HG03432 (cell line): ENCODE data around the gene PGAP3.
"Not testable (repeated sequence)": the region's sequence is repeated elsewhere in the genome, so short reads cannot be mapped to it uniquely, and the experiment has no call there.

Source experiments
- ATAC-seq: cut with Tn5 transposase; IDR thresholded peaks from one replicate; pipeline ENCODE4 v1.9.1; 2021; ENCODE audit warnings: mild to moderate bottlenecking, moderate library complexity; ENCODE audit not compliant: unreplicated experiment

PGAP3 gene

DNA sequence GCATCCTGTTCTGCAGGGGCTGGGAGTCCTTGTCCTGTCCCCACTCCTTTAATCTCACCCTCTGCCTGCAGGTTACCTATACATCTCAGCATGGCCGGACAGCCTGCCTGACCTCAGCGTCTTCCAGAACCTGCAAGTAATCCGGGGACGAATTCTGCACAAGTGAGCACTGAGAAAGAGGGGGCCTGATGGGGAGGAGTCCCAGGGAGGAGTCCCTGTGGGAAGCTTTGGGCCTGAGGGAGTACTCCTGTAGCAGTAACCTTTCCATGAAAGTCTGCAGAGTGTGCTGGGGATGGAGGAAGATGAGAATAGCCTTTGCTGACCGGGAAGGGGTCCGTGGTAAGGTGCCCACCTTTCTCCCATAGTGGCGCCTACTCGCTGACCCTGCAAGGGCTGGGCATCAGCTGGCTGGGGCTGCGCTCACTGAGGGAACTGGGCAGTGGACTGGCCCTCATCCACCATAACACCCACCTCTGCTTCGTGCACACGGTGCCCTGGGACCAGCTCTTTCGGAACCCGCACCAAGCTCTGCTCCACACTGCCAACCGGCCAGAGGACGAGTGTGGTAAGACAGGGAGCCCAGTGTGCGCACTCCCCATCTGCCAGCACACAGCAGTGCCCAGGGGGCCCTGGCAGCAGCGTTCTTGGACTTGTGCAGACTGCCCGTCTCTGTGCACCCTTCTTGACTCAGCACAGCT, 27.7 kb upstream of the PGAP3 start:
- ATAC-seq: no peak

DNA sequence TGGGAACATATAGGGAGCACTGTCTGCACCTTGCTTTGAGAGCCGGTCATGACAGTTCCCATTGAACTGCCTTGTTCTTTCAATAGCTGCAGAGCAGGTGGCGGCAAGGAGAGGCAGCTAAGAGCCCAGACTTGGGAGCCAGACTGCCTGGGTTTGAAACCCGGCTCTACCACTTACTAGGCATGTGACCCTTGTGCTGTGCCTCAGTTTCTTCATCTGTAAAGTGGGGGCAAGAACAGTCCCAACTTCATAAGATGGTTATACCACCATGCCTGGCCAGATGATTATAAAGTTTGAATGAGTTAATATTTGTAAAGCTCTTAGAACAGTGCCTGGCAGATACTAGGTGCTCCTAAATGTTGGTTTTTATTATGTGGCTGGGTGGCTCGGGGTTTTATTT, 26.4 kb upstream of the PGAP3 start:
- ATAC-seq: no peak

DNA sequence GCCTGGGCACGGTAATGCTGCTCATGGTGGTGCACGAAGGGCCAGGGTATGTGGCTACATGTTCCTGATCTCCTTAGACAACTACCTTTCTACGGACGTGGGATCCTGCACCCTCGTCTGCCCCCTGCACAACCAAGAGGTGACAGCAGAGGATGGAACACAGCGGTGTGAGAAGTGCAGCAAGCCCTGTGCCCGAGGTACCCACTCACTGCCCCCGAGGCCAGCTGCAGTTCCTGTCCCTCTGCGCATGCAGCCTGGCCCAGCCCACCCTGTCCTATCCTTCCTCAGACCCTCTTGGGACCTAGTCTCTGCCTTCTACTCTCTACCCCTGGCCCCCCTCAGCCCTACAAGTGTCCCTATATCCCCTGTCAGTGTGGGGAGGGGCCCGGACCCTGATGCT, 24.0 kb upstream of the PGAP3 start:
- no peak for ATAC-seq

DNA sequence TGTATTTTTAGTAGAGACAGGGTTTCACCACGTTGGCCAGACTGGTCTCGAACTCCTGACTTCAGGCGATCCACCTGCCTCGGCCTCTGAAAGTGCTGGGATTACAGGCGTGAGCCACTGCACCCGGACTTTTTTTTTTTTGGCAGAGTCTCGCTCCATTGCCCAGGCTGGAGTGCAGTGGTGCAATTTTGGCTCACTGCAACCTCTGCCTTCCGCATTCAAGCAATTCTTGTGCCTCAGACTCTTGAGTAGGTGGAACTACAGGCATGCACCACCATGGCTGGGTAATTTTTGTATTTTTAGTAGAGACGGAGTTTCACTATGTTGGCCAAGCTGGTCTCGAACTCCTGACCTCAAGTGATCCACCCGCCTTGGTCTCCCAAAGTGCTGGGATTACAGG, 23.2 kb upstream of the PGAP3 start:
- not testable (repeated sequence) for ATAC-seq

DNA sequence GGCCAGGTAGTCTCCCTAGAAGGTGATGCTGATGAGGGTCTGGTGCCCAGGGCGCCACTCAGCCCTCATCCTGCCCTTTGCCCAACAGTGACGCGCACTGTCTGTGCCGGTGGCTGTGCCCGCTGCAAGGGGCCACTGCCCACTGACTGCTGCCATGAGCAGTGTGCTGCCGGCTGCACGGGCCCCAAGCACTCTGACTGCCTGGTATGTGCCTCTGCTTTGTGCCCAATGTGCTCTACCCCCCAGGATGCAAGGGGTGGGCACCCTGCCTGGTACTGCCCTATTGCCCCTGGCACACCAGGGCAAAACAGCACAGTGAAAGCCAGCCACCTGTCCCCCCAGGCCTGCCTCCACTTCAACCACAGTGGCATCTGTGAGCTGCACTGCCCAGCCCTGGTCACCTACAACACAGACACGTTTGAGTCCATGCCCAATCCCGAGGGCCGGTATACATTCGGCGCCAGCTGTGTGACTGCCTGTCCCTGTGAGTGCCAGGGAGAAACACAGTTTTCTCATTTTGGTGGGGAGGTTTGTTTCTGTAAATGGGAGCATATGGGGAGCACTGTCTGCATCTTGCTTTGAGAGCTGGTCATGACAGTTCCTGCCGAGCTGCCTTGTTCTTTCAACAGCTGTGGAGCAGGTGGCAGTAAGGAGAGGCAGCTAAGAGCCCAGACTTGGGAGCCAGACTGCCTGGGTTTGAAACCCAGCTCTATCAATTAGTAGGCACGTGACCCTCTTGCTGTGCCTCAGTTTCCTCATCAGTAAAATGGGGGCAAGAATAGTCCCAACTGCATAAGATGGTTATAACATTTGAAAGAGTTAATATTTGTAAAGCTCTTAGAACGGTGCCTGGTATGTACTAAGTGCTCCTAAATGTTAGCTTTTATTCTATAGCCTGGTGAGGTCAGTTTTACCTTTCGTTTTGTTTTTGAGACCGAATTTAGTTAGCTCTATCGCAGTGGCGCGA, 22.4 kb upstream of the PGAP3 start:
- no peak for ATAC-seq

DNA sequence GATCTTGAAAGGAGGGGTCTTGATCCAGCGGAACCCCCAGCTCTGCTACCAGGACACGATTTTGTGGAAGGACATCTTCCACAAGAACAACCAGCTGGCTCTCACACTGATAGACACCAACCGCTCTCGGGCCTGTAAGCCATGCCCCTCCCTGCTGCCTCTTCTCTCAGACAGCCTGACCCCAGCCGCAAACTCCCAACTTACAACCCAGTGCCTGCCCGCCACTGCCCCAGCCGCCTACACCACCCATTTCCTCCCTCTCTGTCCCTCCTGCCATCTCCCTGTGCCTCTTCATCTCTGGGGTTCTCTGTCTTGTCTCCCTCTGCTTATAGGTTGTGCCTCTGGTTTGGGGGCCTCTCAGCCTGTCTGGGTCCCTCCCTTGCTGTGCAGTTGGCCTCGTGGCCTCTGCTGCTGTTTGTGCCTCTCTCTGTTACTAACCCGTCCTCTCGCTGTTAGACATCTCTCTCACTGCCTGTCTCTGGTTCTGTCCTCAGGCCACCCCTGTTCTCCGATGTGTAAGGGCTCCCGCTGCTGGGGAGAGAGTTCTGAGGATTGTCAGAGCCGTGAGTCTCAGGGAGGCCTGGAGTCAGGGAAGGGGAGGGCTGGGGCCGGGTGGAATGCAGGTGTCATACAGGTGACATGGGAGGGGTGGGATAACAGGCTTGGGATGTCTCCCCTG, 21.6 kb upstream of the PGAP3 start:
- ATAC-seq: no peak

DNA sequence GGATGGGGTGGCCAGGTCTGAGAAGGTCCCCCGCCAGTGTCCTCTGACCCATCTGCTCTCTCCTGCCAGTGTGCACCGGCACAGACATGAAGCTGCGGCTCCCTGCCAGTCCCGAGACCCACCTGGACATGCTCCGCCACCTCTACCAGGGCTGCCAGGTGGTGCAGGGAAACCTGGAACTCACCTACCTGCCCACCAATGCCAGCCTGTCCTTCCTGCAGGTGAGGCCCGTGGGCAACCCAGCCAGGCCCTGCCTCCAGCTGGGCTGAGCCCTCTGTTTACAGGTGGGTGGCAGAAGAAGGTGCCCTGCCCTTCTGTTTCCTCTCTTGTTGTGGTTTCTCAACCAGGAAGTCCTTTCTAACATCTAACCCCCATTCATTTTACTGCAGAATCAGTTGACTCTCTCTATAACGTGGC, 19.1 kb upstream of the PGAP3 start:
- no peak for ATAC-seq

DNA sequence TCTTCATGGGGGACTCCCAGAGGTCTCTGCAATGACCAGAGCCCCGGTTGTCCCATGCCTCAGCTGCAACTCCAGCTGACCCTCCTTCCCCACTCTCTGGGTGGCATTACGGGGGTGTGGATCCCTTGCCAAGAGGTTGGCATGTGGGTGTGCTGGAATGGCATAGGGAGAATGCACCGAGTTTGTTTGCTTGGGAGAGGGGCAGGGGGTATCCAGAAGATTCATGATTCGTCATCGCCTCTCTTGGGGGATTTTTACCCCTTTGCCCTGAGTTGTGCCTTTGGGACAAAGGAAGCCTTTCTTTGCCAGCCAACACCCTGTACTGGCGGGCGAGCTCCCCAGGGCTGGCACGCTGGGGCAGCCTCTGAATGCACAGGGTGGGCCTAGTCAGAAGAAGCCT, 18.5 kb upstream of the PGAP3 start:
- no peak for ATAC-seq

DNA sequence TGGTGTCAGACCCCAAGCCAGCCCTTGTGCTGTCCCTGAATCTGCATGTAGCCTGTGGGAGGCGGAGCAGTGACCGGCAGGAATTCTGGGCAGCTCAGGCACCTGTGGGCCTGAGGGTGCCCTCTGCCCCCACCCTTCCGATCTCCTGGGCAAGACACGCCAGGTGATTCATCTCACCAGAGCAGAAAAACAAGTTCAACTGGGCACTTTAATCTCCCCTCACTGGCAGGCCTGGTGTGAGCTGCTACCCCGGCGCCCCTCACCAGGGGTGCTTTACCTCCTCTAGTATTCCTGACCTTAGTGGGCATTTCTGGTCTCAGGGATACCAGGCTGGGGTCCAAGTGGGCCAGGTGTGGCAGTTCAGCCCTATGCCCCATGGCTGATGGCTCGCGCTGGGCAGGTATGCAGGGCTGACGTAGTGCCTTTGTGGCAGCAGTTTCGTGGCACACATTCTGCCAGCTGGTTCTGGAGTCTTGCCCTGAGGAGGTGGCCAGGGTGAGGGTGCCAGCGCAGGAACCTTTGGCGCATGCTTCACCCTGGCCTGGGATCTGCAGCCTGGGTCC, 18.0 kb upstream of the PGAP3 start:
- no peak for ATAC-seq

DNA sequence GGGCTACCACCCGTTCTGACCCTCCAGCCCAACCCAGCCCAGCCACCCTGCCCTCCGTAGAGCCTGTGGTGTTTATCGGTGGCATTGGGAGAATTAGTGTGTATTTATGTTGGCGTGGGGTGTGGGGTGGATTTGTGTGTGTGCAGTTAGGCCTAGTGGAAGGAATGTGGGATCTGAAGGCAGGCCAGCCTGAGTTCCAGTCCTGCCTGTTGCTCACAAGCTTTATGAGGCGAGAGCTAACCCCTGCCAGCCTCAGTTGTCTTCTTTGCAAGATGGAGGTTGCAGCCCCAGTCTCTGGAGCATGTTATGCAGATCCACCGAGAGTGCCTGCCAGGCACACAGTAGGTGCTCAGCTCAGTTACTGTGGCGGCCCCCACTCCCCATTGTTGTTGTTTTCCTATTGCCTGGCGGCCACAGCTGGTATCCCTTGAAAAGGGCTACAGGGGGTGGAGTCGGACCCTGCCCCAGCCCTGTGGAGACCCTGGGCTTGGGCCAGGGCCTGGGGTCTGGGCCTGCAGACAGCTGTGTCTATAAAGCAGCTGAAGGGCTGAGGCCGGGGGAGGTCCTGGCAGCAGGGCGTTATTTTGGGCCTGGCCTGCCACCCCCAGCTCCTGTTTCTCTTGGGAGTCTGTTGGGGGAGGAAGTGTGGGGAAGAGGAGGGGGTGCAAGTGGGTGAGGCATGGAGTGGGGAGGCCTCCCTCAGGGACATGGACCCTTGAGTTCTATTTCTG, 17.1 kb upstream of the PGAP3 start:
- ATAC-seq: no peak

DNA sequence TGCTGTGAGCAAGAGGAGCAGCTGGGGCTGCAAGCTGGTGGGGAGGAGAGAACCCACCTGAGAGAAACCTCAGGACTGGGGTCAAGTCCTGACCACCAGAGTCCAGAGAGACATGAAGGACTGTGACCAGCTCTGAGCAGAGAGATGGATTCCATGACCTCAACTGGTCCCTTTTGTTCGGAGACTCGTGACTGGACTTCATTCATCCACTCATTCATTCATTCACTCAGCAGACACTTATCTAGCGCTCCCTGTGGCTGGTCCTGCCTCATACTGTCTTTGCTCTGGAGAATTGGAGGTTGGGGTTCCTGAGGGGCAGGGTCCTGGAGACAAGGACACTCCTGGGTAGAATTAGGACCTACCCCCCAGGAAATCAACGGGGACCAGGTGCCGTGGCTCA, 16.1 kb upstream of the PGAP3 start:
- no peak for ATAC-seq

DNA sequence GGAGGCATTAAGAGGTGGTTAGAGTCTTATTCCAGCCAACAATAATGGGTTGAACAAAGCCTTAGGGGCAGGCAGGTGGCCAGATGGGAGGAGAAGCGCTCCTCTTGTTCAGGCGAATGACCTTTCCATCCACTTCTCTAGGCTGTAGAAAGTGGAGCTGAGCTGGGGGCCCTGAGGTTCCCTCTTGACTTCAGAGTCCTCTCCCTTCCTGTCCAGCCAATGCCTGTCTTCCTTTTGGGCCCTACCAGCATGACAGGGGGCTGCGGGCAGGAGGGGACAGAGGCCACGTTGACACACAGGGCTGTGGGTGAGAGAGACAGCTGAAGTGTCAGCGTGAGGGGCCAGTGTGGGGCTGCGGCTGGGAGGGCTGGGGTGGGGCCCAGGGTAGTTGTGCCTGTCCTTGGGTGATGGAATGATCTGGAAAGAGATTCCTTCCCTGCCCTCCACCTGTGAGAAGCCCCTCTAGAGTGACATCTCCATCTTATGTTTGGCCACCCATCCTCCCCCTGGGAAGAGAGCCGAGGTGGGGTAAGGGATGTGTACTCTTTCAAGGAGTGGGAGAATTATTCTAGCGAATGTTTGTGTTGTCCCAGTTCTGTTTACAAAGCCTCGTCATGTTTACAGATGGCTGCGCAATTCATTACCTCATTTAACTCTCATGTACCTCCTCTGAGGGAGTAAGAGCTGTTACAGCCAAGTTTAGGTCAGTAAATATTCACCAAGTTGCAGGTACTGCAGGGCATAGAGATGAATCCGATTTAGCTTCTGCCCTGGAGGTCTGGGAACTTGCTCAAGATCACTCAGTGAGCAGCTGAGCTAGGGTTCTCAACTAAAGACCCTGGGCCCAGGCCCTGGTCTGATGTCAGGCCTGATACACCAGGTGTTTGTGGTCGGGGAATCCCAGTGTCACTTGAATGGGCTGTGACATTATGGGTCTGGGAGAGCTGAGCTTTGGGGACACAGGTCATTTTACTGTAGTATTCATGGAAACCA, 15.3 kb upstream of the PGAP3 start:
- no peak for ATAC-seq

DNA sequence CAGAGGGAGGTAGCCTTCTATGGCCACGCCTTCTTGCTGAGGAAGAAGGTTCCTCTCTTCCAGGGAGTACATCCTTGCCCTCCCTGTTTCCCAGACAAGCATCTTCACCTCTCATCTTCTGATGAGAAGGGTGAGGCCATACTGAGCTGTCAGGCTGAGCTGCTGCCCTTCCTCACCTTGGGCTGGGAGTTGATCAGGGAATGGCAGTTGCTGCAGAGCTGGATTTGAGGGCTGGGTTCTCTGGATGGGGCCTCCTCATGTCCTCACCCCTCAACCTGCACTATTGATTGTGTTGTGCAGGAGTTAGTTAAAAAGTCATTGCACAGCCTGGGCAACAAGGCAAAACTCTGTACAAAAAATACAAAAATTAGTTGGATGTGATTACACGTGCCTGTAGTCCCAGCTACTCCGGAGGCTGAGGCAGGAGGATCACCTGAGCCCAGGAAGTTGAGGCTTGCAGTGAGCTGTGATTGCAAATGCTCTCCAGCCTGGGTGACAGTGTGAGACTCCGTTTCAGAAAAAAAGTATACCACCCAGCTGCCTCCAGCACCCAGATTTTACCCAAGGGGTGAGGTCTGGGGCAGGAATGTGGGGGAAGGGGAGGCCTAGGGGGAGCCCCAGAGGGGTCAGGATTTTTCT, 14.0 kb upstream of the PGAP3 start:
- no peak for ATAC-seq

DNA sequence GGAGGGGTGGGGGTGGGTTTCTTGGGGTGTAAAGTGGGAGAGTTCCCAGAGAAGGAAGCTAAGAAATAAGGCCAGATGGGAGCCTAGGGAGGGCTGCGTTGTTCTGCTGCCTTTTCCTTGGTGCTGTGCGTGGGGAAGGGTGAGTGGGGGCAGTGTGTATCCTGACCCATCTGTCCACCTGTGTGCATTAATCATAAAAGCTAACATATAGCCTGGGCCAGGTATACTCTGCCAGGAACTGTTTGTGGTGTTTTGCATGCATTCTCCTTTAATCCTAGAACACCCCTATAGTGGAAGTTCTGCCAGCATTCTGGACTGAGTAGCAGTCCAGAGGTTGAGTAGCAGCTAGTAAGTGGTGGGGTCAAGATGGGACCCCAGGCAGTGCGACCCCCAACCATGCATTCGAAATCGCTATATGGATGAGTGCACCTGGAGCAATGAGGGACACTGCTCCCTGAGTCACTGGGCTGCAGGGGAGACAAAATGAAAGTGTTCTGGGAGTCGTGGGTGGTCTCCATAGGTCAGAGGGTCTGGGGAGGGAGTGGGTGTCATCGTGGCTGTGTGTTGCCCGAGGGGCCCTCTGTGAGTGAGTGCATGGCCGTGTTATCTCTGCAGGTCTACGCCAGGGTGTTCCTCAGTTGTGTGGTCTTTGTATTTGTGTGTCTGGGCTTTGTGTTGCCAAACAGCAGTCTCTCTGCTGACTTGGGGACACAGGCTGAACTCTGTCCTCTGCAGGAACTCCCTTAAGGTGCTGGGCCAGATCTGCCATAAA, 13.3 kb upstream of the PGAP3 start:
- no peak for ATAC-seq

DNA sequence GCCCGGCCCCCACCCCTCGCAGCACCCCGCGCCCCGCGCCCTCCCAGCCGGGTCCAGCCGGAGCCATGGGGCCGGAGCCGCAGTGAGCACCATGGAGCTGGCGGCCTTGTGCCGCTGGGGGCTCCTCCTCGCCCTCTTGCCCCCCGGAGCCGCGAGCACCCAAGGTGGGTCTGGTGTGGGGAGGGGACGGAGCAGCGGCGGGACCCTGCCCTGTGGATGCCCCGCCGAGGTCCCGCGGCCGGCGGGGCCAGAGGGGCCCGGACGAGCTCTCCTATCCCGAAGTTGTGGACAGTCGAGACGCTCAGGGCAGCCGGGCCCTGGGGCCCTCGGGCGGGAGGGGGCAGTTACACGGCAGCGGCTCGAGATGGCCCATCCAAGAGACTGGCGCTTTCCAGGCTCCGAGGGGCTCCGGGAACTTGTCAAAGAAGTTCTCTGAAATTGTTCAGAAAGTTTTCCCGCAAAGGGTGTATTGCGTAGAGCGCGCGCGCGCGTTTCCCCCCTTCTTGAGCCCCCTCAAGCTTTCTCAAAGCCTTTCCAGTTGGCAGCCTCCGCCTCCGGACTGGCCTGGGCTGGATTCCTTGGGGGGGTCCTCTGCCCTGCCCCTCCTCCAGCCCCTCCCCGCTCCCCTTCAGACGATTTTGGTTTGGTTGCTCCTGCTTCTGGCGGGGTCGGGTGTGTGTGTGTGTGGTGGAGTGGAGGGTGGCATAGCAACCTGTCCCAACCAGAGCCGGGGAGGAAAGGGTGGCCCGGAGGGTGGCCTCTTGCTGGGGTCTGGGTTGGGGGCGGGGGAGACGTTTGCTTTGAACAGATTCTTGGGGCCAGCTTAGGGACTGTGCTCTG, 12.5 kb upstream of the PGAP3 start:
- no peak for ATAC-seq

DNA sequence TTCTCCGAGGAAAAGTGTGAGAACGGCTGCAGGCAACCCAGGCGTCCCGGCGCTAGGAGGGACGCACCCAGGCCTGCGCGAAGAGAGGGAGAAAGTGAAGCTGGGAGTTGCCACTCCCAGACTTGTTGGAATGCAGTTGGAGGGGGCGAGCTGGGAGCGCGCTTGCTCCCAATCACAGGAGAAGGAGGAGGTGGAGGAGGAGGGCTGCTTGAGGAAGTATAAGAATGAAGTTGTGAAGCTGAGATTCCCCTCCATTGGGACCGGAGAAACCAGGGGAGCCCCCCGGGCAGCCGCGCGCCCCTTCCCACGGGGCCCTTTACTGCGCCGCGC, 11.9 kb upstream of the PGAP3 start, which contains the start of gene ERBB2:
ERBB2 (plus strand) TSS at position 247 of the 330 bp plus-strand sequence. CDS start 175 bp downstream, outside the sequence.
- no peak for ATAC-seq

DNA sequence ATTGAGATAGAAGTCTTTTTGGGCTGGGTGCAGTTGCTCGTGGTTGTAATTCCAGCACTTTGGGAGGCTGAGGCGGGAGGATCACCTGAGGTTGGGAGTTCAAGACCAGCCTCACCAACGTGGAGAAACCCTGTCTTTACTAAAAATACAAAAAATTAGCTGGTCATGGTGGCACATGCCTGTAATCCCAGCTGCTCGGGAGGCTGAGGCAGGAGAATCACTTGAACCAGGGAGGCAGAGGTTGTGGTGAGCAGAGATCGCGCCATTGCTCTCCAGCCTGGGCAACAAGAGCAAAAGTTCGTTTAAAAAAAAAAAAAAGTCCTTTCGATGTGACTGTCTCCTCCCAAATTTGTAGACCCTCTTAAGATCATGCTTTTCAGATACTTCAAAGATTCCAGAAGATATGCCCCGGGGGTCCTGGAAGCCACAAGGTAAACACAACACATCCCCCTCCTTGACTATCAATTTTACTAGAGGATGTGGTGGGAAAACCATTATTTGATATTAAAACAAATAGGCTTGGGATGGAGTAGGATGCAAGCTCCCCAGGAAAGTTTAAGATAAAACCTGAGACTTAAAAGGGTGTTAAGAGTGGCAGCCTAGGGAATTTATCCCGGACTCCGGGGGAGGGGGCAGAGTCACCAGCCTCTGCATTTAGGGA, 11.4 kb upstream of the PGAP3 start:
- not testable (repeated sequence) for ATAC-seq
